ENCODE results near the gene RAVER2. TPM values are rescaled to one million over a fixed set of nuclear protein-coding genes. Genes with fewer than 3 reads are reported as not detected.

The RAVER2 gene
- 3.5 and 5.8 TPM in 2 replicates for total RNA-seq

GRCh38 chr1:64744492-64745180 lies at the start of gene RAVER2:
Gene RAVER2, plus strand, starts transcription at chr1:64745075. Its CDS starts 98 bp downstream, at chr1:64745173.

Other genes starting within 250 kb of the RAVER2 start
- gene JAK1, start 221.5 kb downstream of the RAVER2 start, total RNA-seq, result 88.5 and 97.7 TPM in 2 replicates